GM12878 (cell line): ENCODE measurements around the gene ITM2C. TPM values are rescaled to one million over a fixed set of nuclear protein-coding genes. Genes with fewer than 3 reads are reported as not detected.

Experiments used
- ATAC-seq: fragments of 200-7000 bp; cut with Tn5 transposase; 3 replicates; pipeline ENCODE4 v1.9.1; 2020; ENCODE audit warnings: mild to moderate bottlenecking, moderate library complexity
- BruUV-seq: library from RNA; stranded (reverse); fragments of 400-500 nt; replicated peaks from 2 replicates; lab custom pipeline; 2021; lab: Mats Ljungman, UMichigan
- CTCF ChIA-PET: fragments of 300-600 bp; sonication (Branson Sonifier 250); formaldehyde crosslinking; extraction: SDS; loops from one replicate; lab custom pipeline; 2021; ENCODE audit warnings: inconsistent platforms; lab: Yijun Ruan, JAX
- POLR2A ChIA-PET: fragments of 350-600 bp; formaldehyde crosslinking; extraction: SDS; loops from one replicate; lab custom pipeline; 2021; ENCODE audit warnings: inconsistent platforms; lab: Charles Lee
- RAD21 ChIA-PET: fragments of 300-600 bp; sonication (Branson Sonifier 250); formaldehyde crosslinking; loops from one replicate; lab custom pipeline; 2023; ENCODE audit warnings: antibody characterized with exemption; ENCODE audit not compliant: unreplicated experiment; lab: Charles Lee
- SMC1A ChIA-PET: fragments of 300-600 bp; sonication (Branson Sonifier 250); formaldehyde crosslinking; loops from one replicate; lab custom pipeline; 2023; ENCODE audit not compliant: unreplicated experiment, uncharacterized antibody; lab: Charles Lee
- DNase-seq: peaks from one replicate; pipeline ENCODE4 v3.0.0-alpha.2; 2011; ENCODE audit warnings: low read depth, low spot score
- FAIRE-seq: peaks from 3 replicates; lab custom pipeline; 2011; peaks lifted over from hg19 to GRCh38; lab: Jason Lieb, UNC
- H2AFZ ChIP-seq: 2 replicates; pipeline ENCODE4 v1.6.0; 2011; ENCODE audit warnings: low read depth, low read length, control low read depth; ENCODE audit not compliant: control insufficient read depth
- H3K27ac ChIP-seq: 2 replicates; pipeline ENCODE4 v1.5.1; 2011; ENCODE audit warnings: control low read depth; ENCODE audit not compliant: control insufficient read depth, insufficient read depth
- H3K27me3 ChIP-seq, 2 experiments: replicated peaks in 1 of 2; 2 replicates each; pipeline versions ENCODE4 v1.6.0 to v1.6.1; 2011; ENCODE audit warnings: low read length in 1 of 2; ENCODE audit not compliant: control insufficient read depth in 2 of 2, insufficient read depth in 2 of 2
- H3K36me3 ChIP-seq, 2 experiments: 2 replicates each; pipeline ENCODE4 v1.5.1; 2011; ENCODE audit warnings: low read length in 1 of 2; ENCODE audit not compliant: control insufficient read depth in 2 of 2, insufficient read depth in 2 of 2
- H3K4me1 ChIP-seq: 2 replicates; pipeline ENCODE4 v1.6.1; 2011; ENCODE audit warnings: mild to moderate bottlenecking, low read length, moderate library complexity, mixed read lengths; ENCODE audit not compliant: control insufficient read depth, insufficient read depth
- H3K4me2 ChIP-seq: 2 replicates; pipeline ENCODE4 v1.6.0; 2011; ENCODE audit warnings: control low read depth; ENCODE audit not compliant: control insufficient read depth, insufficient read depth
- H3K4me3 ChIP-seq: fragments of 200-600 bp; sonication (generic); 2 replicates; pipeline ENCODE4 v1.5.1; 2016
- H3K79me2 ChIP-seq: 2 replicates; pipeline ENCODE4 v1.6.0; 2011; ENCODE audit warnings: low read length; ENCODE audit not compliant: control insufficient read depth, insufficient read depth
- H3K9ac ChIP-seq: 2 replicates; pipeline ENCODE4 v1.8.0; 2011; ENCODE audit warnings: low read length, control low read depth, mixed read lengths; ENCODE audit not compliant: control insufficient read depth, insufficient read depth
- H3K9me3 ChIP-seq: replicated peaks from 3 replicates; pipeline ENCODE4 v1.5.1; 2011; ENCODE audit warnings: mild to moderate bottlenecking, low read length; ENCODE audit not compliant: control insufficient read depth, insufficient read depth
- H4K20me1 ChIP-seq: 2 replicates; pipeline ENCODE4 v1.6.0; 2011; ENCODE audit not compliant: control insufficient read depth, insufficient read depth
- CREM ChIP-seq: IDR thresholded peaks from 2 replicates; pipeline ENCODE4 v1.6.1; 2014; ENCODE audit warnings: antibody characterized with exemption, low read depth
- EP300 ChIP-seq, 2 experiments: fragments of 150-350 bp in 1 of 2; IDR thresholded peaks; 2 replicates each; pipeline ENCODE4 v1.6.1; 2011 to 2012; ENCODE audit warnings: low read depth in 2 of 2, low read length in 2 of 2, borderline replicate concordance in 1 of 2, improper control_type of control experiment in 1 of 2, inconsistent platforms in 1 of 2; ENCODE audit not compliant: control insufficient read depth in 1 of 2
- IKZF2 ChIP-seq, 2 experiments: fragments of 450-650 bp; IDR thresholded peaks; 2 replicates each; pipeline ENCODE4 v1.6.1; 2017; ENCODE audit warnings: mild to moderate bottlenecking in 2 of 2, moderate library complexity in 2 of 2
- JUNB ChIP-seq: IDR thresholded peaks from 2 replicates; pipeline ENCODE4 v1.6.1; 2016; ENCODE audit warnings: antibody characterized with exemption, mild to moderate bottlenecking
- NFYA ChIP-seq: IDR thresholded peaks from 2 replicates; pipeline ENCODE4 v1.6.1; 2011; ENCODE audit warnings: low read depth, mild to moderate bottlenecking, low read length, improper control_type of control experiment, borderline replicate concordance
- PAX5 ChIP-seq: IDR thresholded peaks from 2 replicates; pipeline ENCODE4 v1.6.1; 2011; ENCODE audit warnings: low read depth, low read length, borderline replicate concordance
- POLR2A ChIP-seq: IDR thresholded peaks from 2 replicates; pipeline ENCODE4 v1.6.1; 2011; ENCODE audit warnings: low read depth, mild to moderate bottlenecking, low read length
- SIX5 ChIP-seq: IDR thresholded peaks from 2 replicates; pipeline ENCODE4 v1.6.1; 2011; ENCODE audit warnings: mild to moderate bottlenecking, low read depth, low read length, moderate library complexity; ENCODE audit not compliant: severe bottlenecking
- SP1 ChIP-seq: IDR thresholded peaks from one replicate; pipeline ENCODE4 v1.6.1; 2011; ENCODE audit warnings: low read depth, low read length
- TCF7 ChIP-seq: IDR thresholded peaks from 2 replicates; pipeline ENCODE4 v1.6.1; 2014; ENCODE audit warnings: antibody characterized with exemption, borderline replicate concordance
- WGBS: methylation state at CpG from one replicate; pipeline ENCODE4 v1.1.6; 2016; ENCODE audit warnings: low lambda C conversion rate; ENCODE audit not compliant: insufficient replicate concordance, insufficient coverage; ENCODE audit errors: missing lambda C conversion rate; 5-methylcytosine and 5-hydroxymethylcytosine counted together
- in situ Hi-C: fragments of 300-500 bp; cut with MboI; formaldehyde crosslinking; loops from 9 replicates; pipeline ENCODE4 v1.14.3; 2018; ENCODE audit warnings: mixed read lengths
- intact Hi-C: fragments of 100-400 bp; cut with micrococcal nuclease; formaldehyde crosslinking; loops from one replicate; pipeline ENCODE4 v1.14.2; 2022; ENCODE audit not compliant: unreplicated experiment
- polyA plus RNA-seq, 11 experiments: library from polyadenylated mRNA; depleted of rRNA in 4 of 11; unstranded in 6 of 11; stranded (reverse) in 5 of 11; fragments of >200 nt; fragmentation: Nextera tagmentation in 4 of 11; fragmentation: Illumina TruSeq in 1 of 11; extraction: Ambion mirVana in 4 of 11; extraction: Trizol in 1 of 11; gene quantifications; 1 replicate in 1 of 11; 2 replicates in 10 of 11; pipeline versions ENCODE4 v1.2.1 to v1.2.3, GENCODE V29; 2011 to 2016; ENCODE audit warnings: inconsistent platforms in 2 of 11, missing spikeins in 2 of 11, low read depth in 1 of 11
- total RNA-seq, 4 experiments: library from RNA; depleted of rRNA in 3 of 4; stranded (reverse); fragments of >200 nt in 3 of 4; fragmentation: Illumina TruSeq in 1 of 4; extraction: Trizol in 1 of 4; gene quantifications; 2 replicates each; pipeline versions ENCODE4 v1.2.1 to v1.2.3, GENCODE V29; 2013 to 2021
- TF ChIP-seq, protein P1 (sequence below): fragments of 450-650 bp; IDR thresholded peaks from 2 replicates; pipeline ENCODE4 v1.6.1; 2016; ENCODE audit warnings: mild to moderate bottlenecking
- TF ChIP-seq, protein P2 (sequence below): fragments of 450-650 bp; formaldehyde crosslinking; IDR thresholded peaks from 2 replicates; pipeline ENCODE4 v1.5.0; 2022; ENCODE audit warnings: mild to moderate bottlenecking, missing genetic modification characterization
- TF ChIP-seq, protein P3 (sequence below): fragments of 450-650 bp; IDR thresholded peaks from 2 replicates; pipeline ENCODE4 v1.6.1; 2017; ENCODE audit warnings: mild to moderate bottlenecking, moderate library complexity
- TF ChIP-seq, protein P4 (sequence below): IDR thresholded peaks from 2 replicates; pipeline ENCODE4 v1.6.1; 2012; ENCODE audit warnings: low read length, inconsistent platforms

The ITM2C gene
- total and polyA plus RNA-seq, 10 of the 15 experiments (the other 5 are each of a cell fraction or from before 2014, with no cell fraction given), result 5.4 to 195 (median 149) TPM

DNA sequence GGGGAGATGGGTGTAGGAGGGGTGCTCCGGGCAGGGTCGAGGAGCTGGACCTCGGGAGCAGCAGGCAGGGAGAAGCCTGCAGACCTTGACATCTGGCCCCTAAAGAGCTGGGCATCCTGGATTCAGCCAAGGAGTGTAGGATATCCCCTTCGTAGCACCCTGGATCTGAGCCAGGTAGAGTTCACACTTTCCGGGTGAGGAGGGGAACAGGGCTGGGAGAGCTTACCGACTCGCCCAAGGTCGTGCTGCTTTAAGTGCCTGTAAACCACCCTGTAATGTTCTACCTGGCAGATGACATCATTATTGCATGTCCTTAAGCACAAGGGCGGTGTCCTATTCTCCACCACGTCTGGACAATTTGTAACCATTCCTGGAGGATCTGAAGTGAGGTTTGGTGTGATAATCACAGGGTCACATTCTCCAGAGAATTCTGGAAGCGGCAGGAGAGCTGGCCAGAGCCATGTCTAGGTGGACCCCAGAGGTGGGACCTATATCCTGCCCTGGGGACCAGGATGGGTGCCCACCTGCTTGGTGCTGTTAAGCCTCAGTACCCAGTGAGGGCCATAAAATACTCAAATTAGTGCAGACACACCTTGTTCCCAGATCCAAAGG lies 14.6 kb downstream of the ITM2C start:
- BruUV-seq, result no TSS peak
- CTCF ChIA-PET, result interaction anchor here (1.1 to 1.5 kb wide), 3 partner anchors 12 to 183 kb away, joined by 3 to 6 read pairs (median 4); no protein-coding TSS in a partner anchor
- no peak for TF ChIP-seq SIX5
- TF ChIP-seq POLR2A, result no peak
- TF ChIP-seq SP1, result no peak
- no peak for TF ChIP-seq JUNB
- TF ChIP-seq NFYA, result no peak
- TF ChIP-seq, protein P1, sequence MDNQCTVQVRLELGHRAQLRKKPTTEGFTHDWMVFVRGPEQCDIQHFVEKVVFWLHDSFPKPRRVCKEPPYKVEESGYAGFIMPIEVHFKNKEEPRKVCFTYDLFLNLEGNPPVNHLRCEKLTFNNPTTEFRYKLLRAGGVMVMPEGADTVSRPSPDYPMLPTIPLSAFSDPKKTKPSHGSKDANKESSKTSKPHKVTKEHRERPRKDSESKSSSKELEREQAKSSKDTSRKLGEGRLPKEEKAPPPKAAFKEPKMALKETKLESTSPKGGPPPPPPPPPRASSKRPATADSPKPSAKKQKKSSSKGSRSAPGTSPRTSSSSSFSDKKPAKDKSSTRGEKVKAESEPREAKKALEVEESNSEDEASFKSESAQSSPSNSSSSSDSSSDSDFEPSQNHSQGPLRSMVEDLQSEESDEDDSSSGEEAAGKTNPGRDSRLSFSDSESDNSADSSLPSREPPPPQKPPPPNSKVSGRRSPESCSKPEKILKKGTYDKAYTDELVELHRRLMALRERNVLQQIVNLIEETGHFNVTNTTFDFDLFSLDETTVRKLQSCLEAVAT, result no peak
- TF ChIP-seq, protein P2, sequence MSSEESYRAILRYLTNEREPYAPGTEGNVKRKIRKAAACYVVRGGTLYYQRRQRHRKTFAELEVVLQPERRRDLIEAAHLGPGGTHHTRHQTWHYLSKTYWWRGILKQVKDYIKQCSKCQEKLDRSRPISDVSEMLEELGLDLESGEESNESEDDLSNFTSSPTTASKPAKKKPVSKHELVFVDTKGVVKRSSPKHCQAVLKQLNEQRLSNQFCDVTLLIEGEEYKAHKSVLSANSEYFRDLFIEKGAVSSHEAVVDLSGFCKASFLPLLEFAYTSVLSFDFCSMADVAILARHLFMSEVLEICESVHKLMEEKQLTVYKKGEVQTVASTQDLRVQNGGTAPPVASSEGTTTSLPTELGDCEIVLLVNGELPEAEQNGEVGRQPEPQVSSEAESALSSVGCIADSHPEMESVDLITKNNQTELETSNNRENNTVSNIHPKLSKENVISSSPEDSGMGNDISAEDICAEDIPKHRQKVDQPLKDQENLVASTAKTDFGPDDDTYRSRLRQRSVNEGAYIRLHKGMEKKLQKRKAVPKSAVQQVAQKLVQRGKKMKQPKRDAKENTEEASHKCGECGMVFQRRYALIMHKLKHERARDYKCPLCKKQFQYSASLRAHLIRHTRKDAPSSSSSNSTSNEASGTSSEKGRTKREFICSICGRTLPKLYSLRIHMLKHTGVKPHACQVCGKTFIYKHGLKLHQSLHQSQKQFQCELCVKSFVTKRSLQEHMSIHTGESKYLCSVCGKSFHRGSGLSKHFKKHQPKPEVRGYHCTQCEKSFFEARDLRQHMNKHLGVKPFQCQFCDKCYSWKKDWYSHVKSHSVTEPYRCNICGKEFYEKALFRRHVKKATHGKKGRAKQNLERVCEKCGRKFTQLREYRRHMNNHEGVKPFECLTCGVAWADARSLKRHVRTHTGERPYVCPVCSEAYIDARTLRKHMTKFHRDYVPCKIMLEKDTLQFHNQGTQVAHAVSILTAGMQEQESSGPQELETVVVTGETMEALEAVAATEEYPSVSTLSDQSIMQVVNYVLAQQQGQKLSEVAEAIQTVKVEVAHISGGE (CRISPR knock-in tag), result no peak
- TF ChIP-seq PAX5, result no peak
- no peak for TF ChIP-seq TCF7
- no peak for TF ChIP-seq EP300 (IDR thresholded peaks at IDR 0.05; ENCODE audit: borderline replicate concordance in 1 of 2, control insufficient read depth in 1 of 2, low read depth in 2 of 2, low read length in 2 of 2)
- TF ChIP-seq, protein P3, sequence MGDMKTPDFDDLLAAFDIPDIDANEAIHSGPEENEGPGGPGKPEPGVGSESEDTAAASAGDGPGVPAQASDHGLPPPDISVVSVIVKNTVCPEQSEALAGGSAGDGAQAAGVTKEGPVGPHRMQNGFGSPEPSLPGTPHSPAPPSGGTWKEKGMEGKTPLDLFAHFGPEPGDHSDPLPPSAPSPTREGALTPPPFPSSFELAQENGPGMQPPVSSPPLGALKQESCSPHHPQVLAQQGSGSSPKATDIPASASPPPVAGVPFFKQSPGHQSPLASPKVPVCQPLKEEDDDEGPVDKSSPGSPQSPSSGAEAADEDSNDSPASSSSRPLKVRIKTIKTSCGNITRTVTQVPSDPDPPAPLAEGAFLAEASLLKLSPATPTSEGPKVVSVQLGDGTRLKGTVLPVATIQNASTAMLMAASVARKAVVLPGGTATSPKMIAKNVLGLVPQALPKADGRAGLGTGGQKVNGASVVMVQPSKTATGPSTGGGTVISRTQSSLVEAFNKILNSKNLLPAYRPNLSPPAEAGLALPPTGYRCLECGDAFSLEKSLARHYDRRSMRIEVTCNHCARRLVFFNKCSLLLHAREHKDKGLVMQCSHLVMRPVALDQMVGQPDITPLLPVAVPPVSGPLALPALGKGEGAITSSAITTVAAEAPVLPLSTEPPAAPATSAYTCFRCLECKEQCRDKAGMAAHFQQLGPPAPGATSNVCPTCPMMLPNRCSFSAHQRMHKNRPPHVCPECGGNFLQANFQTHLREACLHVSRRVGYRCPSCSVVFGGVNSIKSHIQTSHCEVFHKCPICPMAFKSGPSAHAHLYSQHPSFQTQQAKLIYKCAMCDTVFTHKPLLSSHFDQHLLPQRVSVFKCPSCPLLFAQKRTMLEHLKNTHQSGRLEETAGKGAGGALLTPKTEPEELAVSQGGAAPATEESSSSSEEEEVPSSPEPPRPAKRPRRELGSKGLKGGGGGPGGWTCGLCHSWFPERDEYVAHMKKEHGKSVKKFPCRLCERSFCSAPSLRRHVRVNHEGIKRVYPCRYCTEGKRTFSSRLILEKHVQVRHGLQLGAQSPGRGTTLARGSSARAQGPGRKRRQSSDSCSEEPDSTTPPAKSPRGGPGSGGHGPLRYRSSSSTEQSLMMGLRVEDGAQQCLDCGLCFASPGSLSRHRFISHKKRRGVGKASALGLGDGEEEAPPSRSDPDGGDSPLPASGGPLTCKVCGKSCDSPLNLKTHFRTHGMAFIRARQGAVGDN, result no peak
- TF ChIP-seq, protein P4, sequence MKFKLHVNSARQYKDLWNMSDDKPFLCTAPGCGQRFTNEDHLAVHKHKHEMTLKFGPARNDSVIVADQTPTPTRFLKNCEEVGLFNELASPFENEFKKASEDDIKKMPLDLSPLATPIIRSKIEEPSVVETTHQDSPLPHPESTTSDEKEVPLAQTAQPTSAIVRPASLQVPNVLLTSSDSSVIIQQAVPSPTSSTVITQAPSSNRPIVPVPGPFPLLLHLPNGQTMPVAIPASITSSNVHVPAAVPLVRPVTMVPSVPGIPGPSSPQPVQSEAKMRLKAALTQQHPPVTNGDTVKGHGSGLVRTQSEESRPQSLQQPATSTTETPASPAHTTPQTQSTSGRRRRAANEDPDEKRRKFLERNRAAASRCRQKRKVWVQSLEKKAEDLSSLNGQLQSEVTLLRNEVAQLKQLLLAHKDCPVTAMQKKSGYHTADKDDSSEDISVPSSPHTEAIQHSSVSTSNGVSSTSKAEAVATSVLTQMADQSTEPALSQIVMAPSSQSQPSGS, result no peak
- no peak for TF ChIP-seq CREM
- no peak for TF ChIP-seq IKZF2 (IDR thresholded peaks at IDR 0.05)

More for the DNA sequence above, 14.6 kb downstream of the ITM2C start:
- Histone ChIP-seq H2AFZ (no peak overlapping the region), H3K4me3 (no peak overlapping the region), H3K36me3 (peaks cover 2 to 9% of the 10 kb centered on the region in 2 experiments; a peak in 3 of 4 replicates), H4K20me1 (no peaks in the 10 kb centered on the region), H3K27me3 (no peaks in the 10 kb centered on the region), H3K9ac (no peak overlapping the region), H3K9me3 (no peaks in the 10 kb centered on the region), H3K79me2 (no peaks in the 10 kb centered on the region), H3K4me1 (peaks cover 20% of the 10 kb centered on the region), H3K27ac (no peak overlapping the region), H3K4me2 (no peak overlapping the region)
- POLR2A ChIA-PET, result no interaction called here
- in situ Hi-C loops, result no loop called here
- RAD21 ChIA-PET, result interaction anchor here (0.6 to 1.7 kb wide), 2 partner anchors 9 to 12 kb away, joined by 3 to 5 read pairs; no protein-coding TSS in a partner anchor
- SMC1A ChIA-PET, result interaction anchor here (1.6 to 1.9 kb wide), 2 partner anchors 14 to 32 kb away, joined by 3 to 6 read pairs; no protein-coding TSS in a partner anchor
- ATAC-seq, result no peak
- no peak for FAIRE-seq
- DNase-seq, result no peak
- 91% methylated on average over 11 of the region's 11 CpGs for WGBS
- intact Hi-C loops, result no loop called here
